H9 (cell line): Measurements from ENCODE around the gene RBM12. TPM values are rescaled to one million over a fixed set of nuclear protein-coding genes. Genes with fewer than 3 reads are reported as not detected.
A peak's percentile ranks its signal among the peaks of the same experiment; 100 is the strongest.

Experiments used
- DNase-seq: peaks from one replicate; pipeline ENCODE4 v3.0.0-alpha.2; 2017
- H2AFZ ChIP-seq: one replicate; pipeline ENCODE4 v1.6.1; 2013; ENCODE audit warnings: mild to moderate bottlenecking, low read length, control low read depth, moderate library complexity
- H2AK5ac ChIP-seq: 2 replicates; pipeline ENCODE4 v1.6.1; 2013; ENCODE audit warnings: low read length, control low read depth, mixed read lengths; ENCODE audit not compliant: insufficient read length
- H2BK120ac ChIP-seq: one replicate; pipeline ENCODE4 v1.6.1; 2013; ENCODE audit warnings: low read depth, mild to moderate bottlenecking, low read length, control low read depth, inconsistent platforms; ENCODE audit not compliant: poor library complexity, severe bottlenecking
- H2BK12ac ChIP-seq: 2 replicates; pipeline ENCODE4 v1.6.1; 2013; ENCODE audit warnings: low read length, control low read depth, mixed read lengths, low read depth; ENCODE audit not compliant: insufficient read length
- H2BK15ac ChIP-seq: 2 replicates; pipeline ENCODE4 v1.6.1; 2013; ENCODE audit warnings: low read depth, low read length, control low read depth
- H2BK20ac ChIP-seq: one replicate; pipeline ENCODE4 v1.6.1; 2013; ENCODE audit warnings: low read depth, mild to moderate bottlenecking, low read length, control low read depth, inconsistent platforms; ENCODE audit not compliant: poor library complexity, severe bottlenecking
- H2BK5ac ChIP-seq: 2 replicates; pipeline ENCODE4 v1.6.1; 2013; ENCODE audit warnings: low read length, control low read depth, mixed read lengths; ENCODE audit not compliant: insufficient read length
- H3K14ac ChIP-seq: 2 replicates; pipeline ENCODE4 v1.6.1; 2013; ENCODE audit warnings: low read length, control low read depth; ENCODE audit not compliant: insufficient read depth
- H3K18ac ChIP-seq: 2 replicates; pipeline ENCODE4 v1.6.1; 2013; ENCODE audit warnings: low read depth, mild to moderate bottlenecking, mixed read lengths, low read length, control low read depth; ENCODE audit not compliant: insufficient read length
- H3K23ac ChIP-seq: 2 replicates; pipeline ENCODE4 v1.6.1; 2013; ENCODE audit warnings: low read length, control low read depth, mixed read lengths, low read depth; ENCODE audit not compliant: insufficient read length
- H3K23me2 ChIP-seq: 2 replicates; pipeline ENCODE4 v1.6.1; 2013; ENCODE audit warnings: low read depth, mild to moderate bottlenecking, mixed read lengths, low read length, control low read depth; ENCODE audit not compliant: insufficient read length, poor library complexity, severe bottlenecking
- H3K27ac ChIP-seq: 2 replicates; pipeline ENCODE4 v1.5.1; 2013; ENCODE audit warnings: low read length, control low read depth, mixed read lengths, low read depth; ENCODE audit not compliant: insufficient read length
- H3K27me3 ChIP-seq: 2 replicates; pipeline ENCODE4 v1.6.1; 2013; ENCODE audit warnings: low read length, control low read depth, inconsistent platforms; ENCODE audit not compliant: insufficient read depth
- H3K4ac ChIP-seq: 2 replicates; pipeline ENCODE4 v1.6.1; 2013; ENCODE audit warnings: low read depth, mild to moderate bottlenecking, control low read depth, inconsistent platforms, low read length, moderate library complexity
- H3K4me1 ChIP-seq: 2 replicates; pipeline ENCODE4 v1.6.1; 2013; ENCODE audit warnings: low read length, control low read depth, inconsistent platforms; ENCODE audit not compliant: insufficient read depth
- H3K4me2 ChIP-seq: 2 replicates; pipeline ENCODE4 v1.6.1; 2013; ENCODE audit warnings: low read length, control low read depth, mixed read lengths; ENCODE audit not compliant: insufficient read length, insufficient read depth
- H3K56ac ChIP-seq: 2 replicates; pipeline ENCODE4 v1.6.1; 2013; ENCODE audit warnings: low read depth, mild to moderate bottlenecking, mixed read lengths, low read length, control low read depth; ENCODE audit not compliant: insufficient read length
- H3K79me1 ChIP-seq: 2 replicates; pipeline ENCODE4 v1.6.1; 2013; ENCODE audit warnings: low read depth, mild to moderate bottlenecking, moderate library complexity, low read length, control low read depth, inconsistent platforms; ENCODE audit not compliant: insufficient read depth, poor library complexity, severe bottlenecking
- H3K79me2 ChIP-seq: 2 replicates; pipeline ENCODE4 v1.6.1; 2013; ENCODE audit warnings: low read length, control low read depth, inconsistent platforms; ENCODE audit not compliant: insufficient read depth
- H3K9ac ChIP-seq: 2 replicates; pipeline ENCODE4 v1.6.1; 2013; ENCODE audit warnings: low read length, control low read depth, mixed read lengths; ENCODE audit not compliant: insufficient read length; ENCODE audit errors: extremely low read depth
- H3K9me3 ChIP-seq: one replicate; pipeline ENCODE4 v1.6.1; 2013; ENCODE audit warnings: low read depth, low read length, inconsistent platforms; ENCODE audit not compliant: control insufficient read depth
- H3T11ph ChIP-seq: one replicate; pipeline ENCODE4 v1.6.1; 2013; ENCODE audit warnings: mild to moderate bottlenecking, low read length, control low read depth, inconsistent platforms
- H4K20me1 ChIP-seq: one replicate; pipeline ENCODE4 v1.6.1; 2013; ENCODE audit not compliant: control insufficient read depth, insufficient read length, insufficient read depth
- H4K5ac ChIP-seq: 2 replicates; pipeline ENCODE4 v1.6.1; 2013; ENCODE audit warnings: low read depth, mild to moderate bottlenecking, mixed read lengths, low read length, control low read depth; ENCODE audit not compliant: insufficient read length
- H4K8ac ChIP-seq: replicated peaks from 2 replicates; pipeline ENCODE4 v1.6.1; 2013; ENCODE audit warnings: low read length, control low read depth, mixed read lengths, low read depth; ENCODE audit not compliant: insufficient read length
- H4K91ac ChIP-seq: 2 replicates; pipeline ENCODE4 v1.6.1; 2013; ENCODE audit warnings: low read depth, mild to moderate bottlenecking, moderate library complexity, mixed read lengths, low read length, control low read depth; ENCODE audit not compliant: insufficient read length
- H3K27ac Mint-ChIP-seq, 3 experiments: 2 replicates in 2 of 3; 3 replicates in 1 of 3; pipeline ENCODE4 v1.8.0; 2020 to 2021; ENCODE audit warnings: mixed read lengths in 3 of 3, mild to moderate bottlenecking in 1 of 3, moderate library complexity in 1 of 3
- H3K27me3 Mint-ChIP-seq: 2 replicates; pipeline ENCODE4 v1.8.0; 2021; ENCODE audit warnings: low read depth, mild to moderate bottlenecking, moderate library complexity, mixed read lengths
- H3K36me3 Mint-ChIP-seq, 3 experiments: 2 replicates in 2 of 3; 3 replicates in 1 of 3; pipeline ENCODE4 v1.8.0; 2020 to 2021; ENCODE audit warnings: low read depth in 3 of 3, mixed read lengths in 3 of 3; ENCODE audit not compliant: insufficient read depth in 1 of 3
- H3K4me1 Mint-ChIP-seq, 2 experiments: 2 replicates each; pipeline ENCODE4 v1.8.0; 2020; ENCODE audit warnings: mixed read lengths in 2 of 2
- H3K4me3 Mint-ChIP-seq, 2 experiments: 2 replicates in 1 of 2; 3 replicates in 1 of 2; pipeline ENCODE4 v1.8.0; 2020 to 2021; ENCODE audit warnings: mild to moderate bottlenecking in 2 of 2, mixed read lengths in 2 of 2, moderate library complexity in 1 of 2
- H3K9me3 Mint-ChIP-seq, 2 experiments: 2 replicates in 1 of 2; 3 replicates in 1 of 2; pipeline ENCODE4 v1.8.0; 2020; ENCODE audit warnings: mild to moderate bottlenecking in 2 of 2, mixed read lengths in 2 of 2, moderate library complexity in 1 of 2
- CTCF ChIP-seq: fragments of 200-600 bp; sonication (generic); conservative IDR thresholded peaks from 3 replicates; pipeline ENCODE4 v1.8.0; 2021; ENCODE audit warnings: antibody characterized with exemption, mild to moderate bottlenecking
- WGBS: extraction: QIAGEN DNeasy Blood & Tissue Kit; methylation state at CpG from one replicate; pipeline ENCODE4 v1.1.7; 2013; ENCODE audit warnings: missing lambda C conversion rate, low lambda C conversion rate, mixed read lengths; ENCODE audit not compliant: insufficient read length; ENCODE audit errors: extremely low coverage; 5-methylcytosine and 5-hydroxymethylcytosine counted together
- total RNA-seq: library from RNA; stranded (reverse); gene quantifications from 2 replicates; pipeline ENCODE4 v1.2.1, GENCODE V29; 2021

The RBM12 gene
- total RNA-seq, 1 experiment from 2014 or later = 260 TPM

GRCh38 chr20:35615667-35616464, 48.8 kb downstream of the RBM12 start, which contains the start of gene SPAG4:
SPAG4 (plus strand) TSS chr20:35615829; CDS start chr20:35616004, 175 bp downstream.
- no peak for TF ChIP-seq CTCF
- peak within 1 kb of the TSS; percentile 1 for H3K9ac ChIP-seq
- H4K20me1 ChIP-seq = no peaks in the 10 kb centered on the region
- peak within 1 kb of the TSS; percentile 21 for H2BK12ac ChIP-seq
- no peaks in the 10 kb centered on the region; the same call in 1 of the 2 replicates for H3K27me3 ChIP-seq
- H3K23me2 ChIP-seq = peaks cover 18% of the 10 kb centered on the region
- no peak within 1 kb of the TSS for H2AK5ac ChIP-seq
- no peak within 1 kb of the TSS for H2BK20ac ChIP-seq
- no peaks in the 10 kb centered on the region for H3K79me1 ChIP-seq
- H3K4ac ChIP-seq = no peak within 1 kb of the TSS
- H3K14ac ChIP-seq = peak within 1 kb of the TSS; percentile 37; the same call in 1 of the 2 replicates
- Mint-ChIP-seq H3K27ac (peak within 1 kb of the TSS; percentile 96 to 98 (median 97); a peak in 6 of 7 replicates), H3K4me3 (peak within 1 kb of the TSS; percentile 81 to 96), H3K9me3 (no peaks in the 10 kb centered on the region), H3K4me1 (peaks cover 23 to 24% of the 10 kb centered on the region in 2 experiments), H3K27me3 (peaks cover 34% of the 10 kb centered on the region), H3K36me3 (no peaks in the 10 kb centered on the region)
- H4K8ac ChIP-seq = no peak within 1 kb of the TSS
- peak within 1 kb of the TSS; percentile 41 for H3K4me2 ChIP-seq
- peak; percentile 100 for DNase-seq
- no peak within 1 kb of the TSS for H3K23ac ChIP-seq
- H3K79me2 ChIP-seq = no peaks in the 10 kb centered on the region
- peak within 1 kb of the TSS; percentile 87 for H3K18ac ChIP-seq
- no peak within 1 kb of the TSS for H3K56ac ChIP-seq
- H4K91ac ChIP-seq = no peak within 1 kb of the TSS
- no peak within 1 kb of the TSS for H2BK5ac ChIP-seq
- no peak within 1 kb of the TSS for H3K27ac ChIP-seq
- H2AFZ ChIP-seq = no peak within 1 kb of the TSS
- H3K4me1 ChIP-seq = no peaks in the 10 kb centered on the region
- H3T11ph ChIP-seq = no peak within 1 kb of the TSS
- no peak within 1 kb of the TSS for H2BK15ac ChIP-seq
- H2BK120ac ChIP-seq = no peak within 1 kb of the TSS
- WGBS = no CpG with 5 or more reads among the region's 68 CpGs
- H3K9me3 ChIP-seq = no peaks in the 10 kb centered on the region
- H4K5ac ChIP-seq = no peak within 1 kb of the TSS
